Heart left ventricle (tissue), 13 donors: ENCODE measurements around the gene LOXHD1.

Experiments used
- POLR2A ChIP-seq, 2 donors: fragments of 450-650 bp; IDR thresholded peaks; one replicate each; pipeline ENCODE4 v1.6.1; 2017; ENCODE audit warnings: antibody characterized with exemption in 2 of 2, mild to moderate bottlenecking in 2 of 2, moderate library complexity in 2 of 2
- TF ChIP-seq, protein P1 (sequence below), 12 donors: fragments of 200-600 bp; sonication (generic) in 4 of 12; IDR thresholded peaks; one replicate each; pipeline versions ENCODE4 v1.5.0 to v1.8.0; 2018 to 2022; ENCODE audit warnings: antibody characterized with exemption in 12 of 12, mild to moderate bottlenecking in 5 of 12
- donor health status: ischemic (EF 13 %, LVEDD 7.1; RV severe dilation, severe dysfunction).
- donor health status: DM: no; HTN: yes; CAD: no.
- donor health status: DM: no; HTN: no; CAD: no.
- donor health status: ischemic (EF 25% LVEDD 6.9; RV normal size, moderate dysfunction).
- donor health status: ischemic (EF 25% LVEDD 5.7; RV mildly dilated, moderate dysfunction).
- donor health status: ischemic (EF 35%, LVEDD 5.7; RV mildly dilated, moderate dysfunction).
- donor health status: nonischemic (EF 11% LVEDD 7.7; RV severe dilation, severe dysfunction).
- donor health status: DM: yes; HTN: yes; CAD: no.
- donor health status: PGD.
- donor health status: ischemic (EF 29% LVEDD 5.4; RV normal size, mild dysfunction).
- donor health status: nonischemic (EF 23%, LVEDD 6.1; RV moderate dilation, normal function).

DNA sequence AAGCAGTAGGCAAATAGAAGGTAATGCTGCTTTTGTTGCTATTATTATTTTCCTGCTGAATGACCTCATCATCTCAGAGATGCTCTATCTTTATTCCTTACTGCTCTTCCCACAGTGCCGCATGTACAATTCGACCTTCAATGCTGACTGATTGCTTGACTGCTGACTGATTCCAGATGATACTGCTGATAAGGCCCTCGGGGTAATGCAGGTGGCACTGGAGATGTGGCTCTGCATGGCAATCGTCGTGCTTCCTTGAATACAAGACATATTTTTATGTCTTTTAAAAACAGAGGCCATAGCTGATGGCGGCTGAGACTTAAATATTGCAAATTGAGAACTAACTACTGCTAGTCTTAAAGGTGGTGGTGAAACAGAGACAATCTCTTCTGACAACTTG lies 146.6 kb downstream of the LOXHD1 start:
- TF ChIP-seq, protein P1, sequence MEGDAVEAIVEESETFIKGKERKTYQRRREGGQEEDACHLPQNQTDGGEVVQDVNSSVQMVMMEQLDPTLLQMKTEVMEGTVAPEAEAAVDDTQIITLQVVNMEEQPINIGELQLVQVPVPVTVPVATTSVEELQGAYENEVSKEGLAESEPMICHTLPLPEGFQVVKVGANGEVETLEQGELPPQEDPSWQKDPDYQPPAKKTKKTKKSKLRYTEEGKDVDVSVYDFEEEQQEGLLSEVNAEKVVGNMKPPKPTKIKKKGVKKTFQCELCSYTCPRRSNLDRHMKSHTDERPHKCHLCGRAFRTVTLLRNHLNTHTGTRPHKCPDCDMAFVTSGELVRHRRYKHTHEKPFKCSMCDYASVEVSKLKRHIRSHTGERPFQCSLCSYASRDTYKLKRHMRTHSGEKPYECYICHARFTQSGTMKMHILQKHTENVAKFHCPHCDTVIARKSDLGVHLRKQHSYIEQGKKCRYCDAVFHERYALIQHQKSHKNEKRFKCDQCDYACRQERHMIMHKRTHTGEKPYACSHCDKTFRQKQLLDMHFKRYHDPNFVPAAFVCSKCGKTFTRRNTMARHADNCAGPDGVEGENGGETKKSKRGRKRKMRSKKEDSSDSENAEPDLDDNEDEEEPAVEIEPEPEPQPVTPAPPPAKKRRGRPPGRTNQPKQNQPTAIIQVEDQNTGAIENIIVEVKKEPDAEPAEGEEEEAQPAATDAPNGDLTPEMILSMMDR (IDR thresholded peaks at IDR 0.05): no peak
- no peak for TF ChIP-seq POLR2A (IDR thresholded peaks at IDR 0.05)
